Liver (tissue), 9 donors: ENCODE results near the gene STX5. TPM values are rescaled to one million over a fixed set of nuclear protein-coding genes. Genes with fewer than 3 reads are reported as not detected.
"Not testable (repeated sequence)": the region's sequence is repeated elsewhere in the genome, so short reads cannot be mapped to it uniquely, and the experiment has no call there.

ENCODE experiments used
- DNase-seq: peaks from one replicate; pipeline ENCODE4 v3.0.0-alpha.2; 2017; ENCODE audit warnings: low spot score
- H3K27ac ChIP-seq, 2 donors: one replicate each; pipeline ENCODE4 v1.7.0; 2013; ENCODE audit warnings: inconsistent platforms in 2 of 2, low read length in 2 of 2, control low read depth in 1 of 2, low read depth in 1 of 2, mild to moderate bottlenecking in 1 of 2
- H3K27me3 ChIP-seq, 4 donors: one replicate each; pipeline versions ENCODE4 v1.6.1 to v1.7.0; 2013; ENCODE audit warnings: low read length in 3 of 4, inconsistent platforms in 1 of 4, mild to moderate bottlenecking in 1 of 4, moderate library complexity in 1 of 4; ENCODE audit not compliant: control insufficient read depth in 4 of 4, insufficient read depth in 4 of 4
- H3K36me3 ChIP-seq, 4 donors: one replicate each; pipeline versions ENCODE4 v1.6.1 to v1.7.0; 2013; ENCODE audit warnings: low read length in 3 of 4, mild to moderate bottlenecking in 3 of 4, low read depth in 1 of 4, moderate library complexity in 1 of 4; ENCODE audit not compliant: control insufficient read depth in 4 of 4, insufficient read depth in 3 of 4
- H3K4me1 ChIP-seq, 4 donors: one replicate each; pipeline versions ENCODE4 v1.6.1 to v1.7.0; 2013; ENCODE audit warnings: low read length in 3 of 4, mild to moderate bottlenecking in 3 of 4, moderate library complexity in 1 of 4; ENCODE audit not compliant: control insufficient read depth in 4 of 4, insufficient read depth in 4 of 4
- H3K4me3 ChIP-seq, 3 donors: one replicate each; pipeline versions ENCODE4 v1.6.1 to v1.7.0; 2013; ENCODE audit warnings: low read length in 3 of 3, control low read depth in 1 of 3, low read depth in 1 of 3, mild to moderate bottlenecking in 1 of 3
- H3K9ac ChIP-seq, 2 donors: one replicate each; pipeline ENCODE4 v1.7.0; 2013; ENCODE audit warnings: low read length in 2 of 2, mild to moderate bottlenecking in 2 of 2, moderate library complexity in 2 of 2, control low read depth in 1 of 2, low read depth in 1 of 2
- H3K9me3 ChIP-seq, 4 donors: one replicate each; pipeline versions ENCODE4 v1.6.1 to v1.7.0; 2013; ENCODE audit warnings: low read length in 3 of 4; ENCODE audit not compliant: control insufficient read depth in 4 of 4
- ATF3 ChIP-seq: IDR thresholded peaks from 2 replicates; pipeline ENCODE4 v1.6.1; 2016; ENCODE audit warnings: antibody characterized with exemption
- JUND ChIP-seq, 2 donors: IDR thresholded peaks; 2 replicates each; pipeline ENCODE4 v1.6.1; 2016; ENCODE audit warnings: antibody characterized with exemption in 2 of 2
- NR2F2 ChIP-seq: IDR thresholded peaks from 2 replicates; pipeline ENCODE4 v1.6.1; 2016; ENCODE audit warnings: antibody characterized with exemption
- REST ChIP-seq: IDR thresholded peaks from 2 replicates; pipeline ENCODE4 v1.6.1; 2016; ENCODE audit warnings: antibody characterized with exemption, mild to moderate bottlenecking
- RXRA ChIP-seq, 2 donors: IDR thresholded peaks; 2 replicates each; pipeline ENCODE4 v1.6.1; 2017 to 2018; ENCODE audit warnings: antibody characterized with exemption in 2 of 2, mild to moderate bottlenecking in 1 of 2
- TAF1 ChIP-seq: conservative IDR thresholded peaks from 2 replicates; pipeline ENCODE4 v1.6.1; 2016; ENCODE audit warnings: antibody characterized with exemption, mild to moderate bottlenecking
- YY1 ChIP-seq: IDR thresholded peaks from 2 replicates; pipeline ENCODE4 v1.6.1; 2016; ENCODE audit warnings: antibody characterized with exemption, mild to moderate bottlenecking
- whole genome bisulfite sequencing: extraction: QIAGEN DNeasy Blood & Tissue Kit; methylation state at CpG from one replicate; pipeline ENCODE4 v1.1.7; 2013; 5-methylcytosine and 5-hydroxymethylcytosine counted together
- polyA plus RNA-seq, 2 donors: library from polyadenylated mRNA; stranded (reverse) in 1 of 2; unstranded in 1 of 2; fragments of 200-250 nt in 1 of 2; fragments of >200 nt in 1 of 2; fragmentation: Nextera tagmentation in 1 of 2; extraction: Ambion mirVana in 1 of 2; gene quantifications; one replicate each; pipeline versions ENCODE4 v1.2.1 to v1.2.3, GENCODE V29; 2013 to 2015
- total RNA-seq, 2 donors: library from RNA; depleted of rRNA; stranded (reverse); fragments of >200 nt; gene quantifications; one replicate each; pipeline ENCODE4 v1.2.3, GENCODE V29; 2014
- TF ChIP-seq, protein P1 (sequence below): IDR thresholded peaks from 2 replicates; pipeline ENCODE4 v1.6.1; 2016; ENCODE audit warnings: antibody characterized with exemption
- TF ChIP-seq, protein P2 (sequence below): fragments of 150-350 bp; IDR thresholded peaks from 2 replicates; pipeline ENCODE4 v1.5.1; 2017; ENCODE audit warnings: improper control_type of control experiment, low read depth, low read length; ENCODE audit not compliant: missing input control
- donor health status: healthy.
- donor health status: healthy.
- donor health status: healthy.
- donor health status: healthy.
- donor health status: healthy.

STX5 gene
- total and polyA plus RNA-seq, 4 donors = 13.6 to 34.1 (median 26.1) TPM

DNA sequence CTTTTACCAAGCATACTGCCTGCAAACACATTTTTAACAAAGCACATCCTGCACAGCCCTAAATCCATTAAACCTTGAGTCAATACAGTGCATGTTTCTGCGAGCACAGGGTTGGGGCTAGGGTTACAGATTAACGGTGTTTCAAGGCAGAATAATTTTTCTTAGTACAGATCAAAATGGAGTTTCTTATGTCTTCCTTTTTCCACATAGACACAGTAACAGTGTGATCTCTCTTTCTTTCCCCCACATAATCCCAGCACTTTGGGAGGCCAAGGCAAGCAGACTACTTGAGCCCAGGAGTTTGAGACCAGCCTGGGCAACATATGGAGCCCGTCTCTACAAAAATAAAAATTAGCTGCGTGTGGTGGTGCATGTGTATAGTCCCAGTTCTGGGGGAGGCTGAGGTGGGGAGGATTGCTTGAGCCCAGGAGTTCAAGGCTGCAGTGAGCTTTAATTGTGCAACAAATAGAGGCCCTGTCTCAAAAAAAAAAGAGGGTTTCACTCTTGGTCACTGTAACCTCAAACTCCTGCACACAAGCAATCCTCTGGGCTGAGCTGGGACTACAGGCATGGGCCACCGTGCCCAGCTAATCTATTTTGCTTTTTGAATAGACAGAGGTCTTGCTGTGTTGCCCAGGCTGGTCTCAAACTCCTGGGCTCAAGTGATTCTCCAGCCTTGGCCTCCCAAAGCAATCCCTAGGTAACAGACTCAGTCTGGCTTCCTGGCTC is 29.1 kb upstream of the STX5 start:
- Histone ChIP-seq H3K9ac (no peak overlapping the region), H3K9me3 (no peaks in the 10 kb centered on the region), H3K27me3 (no peaks in the 10 kb centered on the region), H3K4me1 (peaks cover 0 to 7% (median 5%) of the 10 kb centered on the region in 4 donors), H3K4me3 (no peak overlapping the region), H3K36me3 (no peaks in the 10 kb centered on the region), H3K27ac (no peak overlapping the region)
- DNase-seq = no peak
- 79% methylated on average over 5 of the region's 5 CpGs for WGBS
- TF ChIP-seq YY1 (no peak), ATF3 (no peak), REST (no peak), RXRA (IDR thresholded peaks at IDR 0.05) (no peak), TAF1 (no peak), JUND (IDR thresholded peaks at IDR 0.05) (no peak), NR2F2 (no peak)
- TF ChIP-seq, protein P1, sequence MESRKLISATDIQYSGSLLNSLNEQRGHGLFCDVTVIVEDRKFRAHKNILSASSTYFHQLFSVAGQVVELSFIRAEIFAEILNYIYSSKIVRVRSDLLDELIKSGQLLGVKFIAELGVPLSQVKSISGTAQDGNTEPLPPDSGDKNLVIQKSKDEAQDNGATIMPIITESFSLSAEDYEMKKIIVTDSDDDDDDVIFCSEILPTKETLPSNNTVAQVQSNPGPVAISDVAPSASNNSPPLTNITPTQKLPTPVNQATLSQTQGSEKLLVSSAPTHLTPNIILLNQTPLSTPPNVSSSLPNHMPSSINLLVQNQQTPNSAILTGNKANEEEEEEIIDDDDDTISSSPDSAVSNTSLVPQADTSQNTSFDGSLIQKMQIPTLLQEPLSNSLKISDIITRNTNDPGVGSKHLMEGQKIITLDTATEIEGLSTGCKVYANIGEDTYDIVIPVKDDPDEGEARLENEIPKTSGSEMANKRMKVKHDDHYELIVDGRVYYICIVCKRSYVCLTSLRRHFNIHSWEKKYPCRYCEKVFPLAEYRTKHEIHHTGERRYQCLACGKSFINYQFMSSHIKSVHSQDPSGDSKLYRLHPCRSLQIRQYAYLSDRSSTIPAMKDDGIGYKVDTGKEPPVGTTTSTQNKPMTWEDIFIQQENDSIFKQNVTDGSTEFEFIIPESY = no peak
- TF ChIP-seq, protein P2, sequence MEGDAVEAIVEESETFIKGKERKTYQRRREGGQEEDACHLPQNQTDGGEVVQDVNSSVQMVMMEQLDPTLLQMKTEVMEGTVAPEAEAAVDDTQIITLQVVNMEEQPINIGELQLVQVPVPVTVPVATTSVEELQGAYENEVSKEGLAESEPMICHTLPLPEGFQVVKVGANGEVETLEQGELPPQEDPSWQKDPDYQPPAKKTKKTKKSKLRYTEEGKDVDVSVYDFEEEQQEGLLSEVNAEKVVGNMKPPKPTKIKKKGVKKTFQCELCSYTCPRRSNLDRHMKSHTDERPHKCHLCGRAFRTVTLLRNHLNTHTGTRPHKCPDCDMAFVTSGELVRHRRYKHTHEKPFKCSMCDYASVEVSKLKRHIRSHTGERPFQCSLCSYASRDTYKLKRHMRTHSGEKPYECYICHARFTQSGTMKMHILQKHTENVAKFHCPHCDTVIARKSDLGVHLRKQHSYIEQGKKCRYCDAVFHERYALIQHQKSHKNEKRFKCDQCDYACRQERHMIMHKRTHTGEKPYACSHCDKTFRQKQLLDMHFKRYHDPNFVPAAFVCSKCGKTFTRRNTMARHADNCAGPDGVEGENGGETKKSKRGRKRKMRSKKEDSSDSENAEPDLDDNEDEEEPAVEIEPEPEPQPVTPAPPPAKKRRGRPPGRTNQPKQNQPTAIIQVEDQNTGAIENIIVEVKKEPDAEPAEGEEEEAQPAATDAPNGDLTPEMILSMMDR = no peak

DNA sequence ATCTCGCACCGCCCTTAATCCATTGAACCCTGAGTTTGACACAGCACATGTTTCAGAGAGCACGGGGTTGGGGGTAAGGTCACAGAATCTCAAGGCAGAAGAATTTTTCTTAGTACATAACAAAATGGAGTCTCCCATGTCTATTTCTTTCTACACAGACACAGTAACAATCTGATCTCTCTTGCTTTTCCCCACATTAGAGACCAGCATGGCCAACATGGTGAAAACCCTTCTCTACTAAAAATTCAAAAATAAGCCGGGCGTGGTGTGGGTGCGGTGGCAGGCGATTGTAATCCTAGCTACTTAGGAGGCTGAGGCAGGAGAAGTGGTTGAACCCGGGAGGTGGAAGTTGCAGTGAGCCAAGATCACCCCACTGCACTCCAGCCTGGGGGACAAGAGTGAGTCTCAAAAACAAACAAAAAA is 27.4 kb upstream of the STX5 start:
- 91% methylated on average over 8 of the region's 8 CpGs for WGBS
- H3K27ac ChIP-seq, H3K4me3 ChIP-seq, H3K36me3 ChIP-seq, H3K9me3 ChIP-seq, H3K9ac ChIP-seq, H3K27me3 ChIP-seq, DNase-seq: not testable (repeated sequence)
- peaks cover 3 to 19% (median 9%) of the 10 kb centered on the region in 4 donors for H3K4me1 ChIP-seq
